SK-N-SH (cell line): Measurements from ENCODE around the gene LDB1.

Source experiments
- EP300 ChIP-seq, 2 experiments: IDR thresholded peaks; 2 replicates each; pipeline versions ENCODE4 v1.4.0 to v1.6.1; 2012; ENCODE audit warnings: borderline replicate concordance in 1 of 2, low read depth in 1 of 2, low read length in 1 of 2
- RFX5 ChIP-seq: IDR thresholded peaks from 2 replicates; pipeline ENCODE4 v1.6.1; 2012; ENCODE audit warnings: mild to moderate bottlenecking, improper control_type of control experiment, low read length
- SIN3A ChIP-seq: IDR thresholded peaks from 2 replicates; pipeline ENCODE4 v1.6.1; 2012; ENCODE audit warnings: low read depth, mild to moderate bottlenecking, low read length, moderate library complexity, borderline replicate concordance
- TF ChIP-seq, protein P1 (sequence below): fragments of 200-600 bp; sonication (generic); IDR thresholded peaks from 2 replicates; pipeline ENCODE4 v1.6.1; 2017; ENCODE audit warnings: antibody characterized with exemption, mild to moderate bottlenecking, moderate library complexity
- TF ChIP-seq, protein P2 (sequence below): fragments of 150-350 bp; IDR thresholded peaks from 2 replicates; pipeline ENCODE4 v1.6.1; 2017; ENCODE audit warnings: antibody characterized with exemption, low read length, low read depth, borderline replicate concordance

DNA sequence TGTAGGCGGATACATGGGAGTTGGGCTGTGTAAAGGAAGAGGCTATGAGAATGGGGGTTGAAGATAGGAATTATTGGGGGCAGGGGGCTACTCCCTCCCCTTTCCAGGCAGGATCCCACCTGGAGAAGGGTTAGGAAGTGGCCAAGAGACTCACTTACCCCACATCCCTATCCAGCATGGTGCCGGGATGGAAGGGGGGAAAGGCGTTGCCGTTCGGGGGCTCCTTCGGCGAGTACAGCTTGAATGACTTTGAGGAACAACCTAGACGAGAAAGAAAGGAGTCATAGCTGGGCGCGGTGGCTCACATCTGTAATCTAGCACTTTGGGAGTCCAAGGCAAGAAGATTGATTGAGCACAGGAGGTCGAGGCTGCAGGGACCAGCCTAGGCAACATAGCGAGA is 8.9 kb downstream of the LDB1 start:
- no peak for TF ChIP-seq SIN3A
- no peak for TF ChIP-seq RFX5
- TF ChIP-seq, protein P1, sequence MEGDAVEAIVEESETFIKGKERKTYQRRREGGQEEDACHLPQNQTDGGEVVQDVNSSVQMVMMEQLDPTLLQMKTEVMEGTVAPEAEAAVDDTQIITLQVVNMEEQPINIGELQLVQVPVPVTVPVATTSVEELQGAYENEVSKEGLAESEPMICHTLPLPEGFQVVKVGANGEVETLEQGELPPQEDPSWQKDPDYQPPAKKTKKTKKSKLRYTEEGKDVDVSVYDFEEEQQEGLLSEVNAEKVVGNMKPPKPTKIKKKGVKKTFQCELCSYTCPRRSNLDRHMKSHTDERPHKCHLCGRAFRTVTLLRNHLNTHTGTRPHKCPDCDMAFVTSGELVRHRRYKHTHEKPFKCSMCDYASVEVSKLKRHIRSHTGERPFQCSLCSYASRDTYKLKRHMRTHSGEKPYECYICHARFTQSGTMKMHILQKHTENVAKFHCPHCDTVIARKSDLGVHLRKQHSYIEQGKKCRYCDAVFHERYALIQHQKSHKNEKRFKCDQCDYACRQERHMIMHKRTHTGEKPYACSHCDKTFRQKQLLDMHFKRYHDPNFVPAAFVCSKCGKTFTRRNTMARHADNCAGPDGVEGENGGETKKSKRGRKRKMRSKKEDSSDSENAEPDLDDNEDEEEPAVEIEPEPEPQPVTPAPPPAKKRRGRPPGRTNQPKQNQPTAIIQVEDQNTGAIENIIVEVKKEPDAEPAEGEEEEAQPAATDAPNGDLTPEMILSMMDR, result no peak
- TF ChIP-seq, protein P2, sequence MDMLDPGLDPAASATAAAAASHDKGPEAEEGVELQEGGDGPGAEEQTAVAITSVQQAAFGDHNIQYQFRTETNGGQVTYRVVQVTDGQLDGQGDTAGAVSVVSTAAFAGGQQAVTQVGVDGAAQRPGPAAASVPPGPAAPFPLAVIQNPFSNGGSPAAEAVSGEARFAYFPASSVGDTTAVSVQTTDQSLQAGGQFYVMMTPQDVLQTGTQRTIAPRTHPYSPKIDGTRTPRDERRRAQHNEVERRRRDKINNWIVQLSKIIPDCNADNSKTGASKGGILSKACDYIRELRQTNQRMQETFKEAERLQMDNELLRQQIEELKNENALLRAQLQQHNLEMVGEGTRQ, result no peak
- no peak for TF ChIP-seq EP300 (IDR thresholded peaks at IDR 0.05; ENCODE audit: borderline replicate concordance in 1 of 2, low read depth in 1 of 2, low read length in 1 of 2)
